GM21367 (cell line): ENCODE data around the gene EDA.

ENCODE experiments used
- ATAC-seq: cut with Tn5 transposase; IDR thresholded peaks from one replicate; pipeline ENCODE4 v1.9.1; 2021; ENCODE audit not compliant: unreplicated experiment

The EDA gene

DNA sequence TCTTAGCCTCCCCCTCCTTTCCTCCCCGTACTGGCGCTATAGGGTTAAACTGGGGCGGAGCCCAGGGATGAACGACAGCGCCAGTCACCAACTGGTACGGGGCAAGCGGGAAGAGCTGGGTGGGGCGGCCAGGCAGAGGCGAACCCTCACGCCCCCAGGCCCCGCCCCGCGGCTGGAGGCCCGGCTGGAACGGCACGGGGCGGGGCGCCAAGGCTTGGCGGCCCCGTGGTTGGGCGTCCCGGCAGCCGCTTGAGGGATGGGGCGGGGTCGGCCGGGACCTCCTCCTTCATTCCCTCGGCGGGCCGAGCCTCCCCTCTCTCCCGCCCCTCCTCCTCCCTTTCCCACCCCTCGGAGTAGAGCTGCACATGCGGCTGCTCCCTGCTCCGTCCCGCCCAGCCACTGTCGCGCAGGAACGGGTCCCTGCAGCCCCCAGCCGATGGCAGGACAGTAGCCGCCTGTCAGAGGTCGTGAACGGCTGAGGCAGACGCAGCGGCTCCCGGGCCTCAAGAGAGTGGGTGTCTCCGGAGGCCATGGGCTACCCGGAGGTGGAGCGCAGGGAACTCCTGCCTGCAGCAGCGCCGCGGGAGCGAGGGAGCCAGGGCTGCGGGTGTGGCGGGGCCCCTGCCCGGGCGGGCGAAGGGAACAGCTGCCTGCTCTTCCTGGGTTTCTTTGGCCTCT is at the start of gene EDA:
Gene EDA, plus strand, starts transcription at position 335 of the 678 bp plus-strand sequence.
- peak; percentile 90 for ATAC-seq

DNA sequence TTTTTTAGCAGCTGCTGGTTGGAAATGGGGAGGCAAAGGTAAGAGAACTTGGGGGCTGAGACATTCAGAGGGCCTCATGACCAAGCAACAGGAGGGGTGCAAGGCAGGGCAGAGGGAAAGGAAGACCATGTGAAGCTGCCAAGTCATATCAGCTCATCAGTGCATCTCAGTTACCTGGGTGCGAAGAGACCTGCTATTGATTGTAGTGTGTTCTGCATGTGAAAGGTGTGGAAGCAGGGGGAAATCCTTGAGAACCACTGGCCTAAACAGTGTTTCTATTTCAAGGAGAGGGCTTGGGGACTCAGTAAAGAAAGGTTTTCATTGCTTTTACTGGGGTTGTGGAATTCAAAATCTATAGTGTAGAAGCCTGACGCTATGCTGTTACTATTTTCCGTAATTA is 47.1 kb upstream of the EDA start:
- ATAC-seq: no peak

GRCh38 chrX:69597399-69597798 is 18.5 kb upstream of the EDA start:
- ATAC-seq: no peak

DNA sequence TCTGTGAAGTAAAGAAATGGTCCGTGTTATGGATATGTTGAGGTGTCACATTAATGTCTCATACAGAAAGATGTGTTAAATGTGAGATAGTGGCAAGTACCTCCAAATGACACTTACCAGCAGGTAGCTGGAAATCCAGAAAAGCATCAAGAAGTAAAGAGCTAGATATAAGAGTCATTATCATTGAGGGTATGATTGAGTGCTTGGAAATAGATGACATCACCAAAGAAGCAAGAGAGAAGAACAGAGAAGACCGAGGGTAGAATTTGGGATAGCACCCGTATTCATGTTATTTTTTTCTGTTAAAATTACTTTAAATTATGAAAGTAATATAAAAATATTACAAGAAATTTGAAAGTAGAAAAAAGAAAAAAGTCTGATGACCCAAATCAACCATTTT is 15.7 kb upstream of the EDA start:
- no peak for ATAC-seq

DNA sequence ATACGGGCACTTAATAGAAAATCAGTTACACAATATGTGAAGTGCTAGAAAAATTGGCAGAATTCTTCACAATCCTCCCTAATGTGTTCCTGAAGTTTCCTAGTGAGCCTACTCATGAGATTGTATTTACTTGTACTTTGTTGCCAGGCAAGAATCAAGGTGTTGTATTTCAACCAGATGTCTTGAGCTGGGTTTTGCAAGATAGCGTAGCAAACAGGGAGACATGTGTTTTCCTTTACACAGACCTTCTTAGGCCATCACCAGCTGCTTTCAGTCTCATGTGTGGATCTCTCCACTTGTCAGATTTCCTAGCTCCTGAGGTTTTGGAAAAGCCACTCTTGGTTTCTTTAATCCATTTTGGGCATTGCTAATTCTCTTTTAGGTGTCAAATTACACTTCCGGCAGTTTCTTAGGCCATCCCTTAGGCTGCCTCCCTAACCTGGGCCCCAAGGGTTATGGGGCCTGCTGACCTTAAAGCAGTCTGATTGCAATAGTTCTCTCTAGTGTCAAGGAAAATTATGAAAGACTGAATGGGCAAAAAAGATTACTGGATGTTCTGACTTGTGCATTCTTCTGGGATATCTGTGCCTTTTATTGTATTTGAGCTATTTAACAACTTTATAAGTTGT is 12.2 kb upstream of the EDA start:
- no peak for ATAC-seq

- no peak for ATAC-seq
Observed at GRCh38 chrX:69605521-69605920, 10.4 kb upstream of the EDA start.

DNA sequence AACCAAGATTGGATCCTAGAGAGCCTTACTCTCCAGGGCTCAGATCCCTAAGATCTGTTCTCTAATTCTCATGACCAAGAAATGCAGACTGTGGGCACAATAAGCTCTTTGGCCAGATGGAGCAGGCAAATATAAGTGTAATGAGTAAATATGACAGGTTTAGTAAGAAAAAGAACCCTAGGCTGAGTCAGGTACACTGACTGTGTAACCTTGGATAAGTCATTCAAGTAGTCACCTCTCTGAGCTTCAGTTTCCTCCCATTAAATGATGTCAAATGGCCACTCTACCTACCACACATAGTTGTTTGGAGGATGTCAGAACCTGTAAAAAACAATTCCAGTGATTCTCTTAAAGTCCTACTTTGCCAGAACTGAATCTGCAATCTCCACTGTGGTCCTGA is 8.3 kb upstream of the EDA start:
- no peak for ATAC-seq

GRCh38 chrX:69613946-69614345 is 2.0 kb upstream of the EDA start:
- ATAC-seq: no peak

- no peak for ATAC-seq
Observed at GRCh38 chrX:69614886-69615285, 1.0 kb upstream of the EDA start.

- ATAC-seq: no peak
Observed at GRCh38 chrX:69615342-69615741, 571 bp upstream of the EDA start.

DNA sequence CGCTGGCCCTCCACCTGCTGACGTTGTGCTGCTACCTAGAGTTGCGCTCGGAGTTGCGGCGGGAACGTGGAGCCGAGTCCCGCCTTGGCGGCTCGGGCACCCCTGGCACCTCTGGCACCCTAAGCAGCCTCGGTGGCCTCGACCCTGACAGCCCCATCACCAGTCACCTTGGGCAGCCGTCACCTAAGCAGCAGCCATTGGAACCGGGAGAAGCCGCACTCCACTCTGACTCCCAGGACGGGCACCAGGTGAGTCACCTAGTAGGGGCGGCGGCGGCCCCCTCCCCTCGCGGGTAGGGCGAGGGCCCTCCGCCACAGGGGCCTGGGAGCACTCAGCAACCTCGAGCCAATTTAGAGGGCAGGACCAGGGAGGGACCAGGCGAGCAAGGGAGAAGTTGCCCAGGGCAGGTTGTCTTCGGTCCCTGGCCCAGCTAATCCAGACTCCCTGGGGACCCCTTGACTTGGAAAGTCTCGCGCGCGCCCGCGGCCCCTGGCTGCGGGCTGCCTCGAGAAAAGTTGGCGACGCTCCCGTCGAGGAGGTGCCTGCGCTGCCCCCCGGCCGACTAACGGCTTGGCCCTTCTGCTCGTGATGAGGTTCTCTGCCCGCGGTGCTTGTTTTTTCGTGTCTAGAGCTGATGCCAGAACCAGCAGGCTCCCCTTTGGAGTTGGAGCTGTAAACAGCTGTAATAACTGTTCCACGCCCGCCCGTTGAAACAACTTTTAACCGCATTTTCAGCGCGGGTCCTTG is 717 bp downstream of the EDA start:
- ATAC-seq: no peak

DNA sequence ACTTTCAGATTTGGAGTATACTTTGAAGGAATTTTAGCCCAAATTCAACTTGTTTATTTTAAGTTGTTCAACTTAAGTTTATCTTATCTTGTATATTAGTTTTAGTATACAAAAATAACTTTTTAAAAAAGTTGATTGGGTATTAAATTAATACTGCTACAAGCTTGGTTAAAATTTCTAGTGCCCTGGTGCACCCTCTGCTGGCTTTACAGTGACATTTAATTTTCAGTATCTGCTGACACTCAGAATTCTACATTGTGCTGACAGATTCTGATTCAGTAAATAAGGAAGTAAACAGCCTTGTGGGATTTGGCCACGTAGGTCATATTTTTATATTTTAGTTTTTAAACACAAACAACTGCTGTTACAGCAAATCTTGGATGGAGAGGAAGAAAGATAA is 2.9 kb downstream of the EDA start:
- no peak for ATAC-seq

- no peak for ATAC-seq
Observed at GRCh38 chrX:69626129-69626528, 10.2 kb downstream of the EDA start.

- no peak for ATAC-seq
Observed at GRCh38 chrX:69627744-69628143, 11.8 kb downstream of the EDA start.

GRCh38 chrX:69630147-69630546 is 14.2 kb downstream of the EDA start:
- no peak for ATAC-seq

GRCh38 chrX:69664693-69665092 is 48.8 kb downstream of the EDA start:
- ATAC-seq: no peak

GRCh38 chrX:69670001-69670555 is 54.2 kb downstream of the EDA start:
- no peak for ATAC-seq

- no peak for ATAC-seq
Observed at GRCh38 chrX:69674891-69675290, 59.0 kb downstream of the EDA start.

- no peak for ATAC-seq
Observed at GRCh38 chrX:69705818-69706217, 89.9 kb downstream of the EDA start.

DNA sequence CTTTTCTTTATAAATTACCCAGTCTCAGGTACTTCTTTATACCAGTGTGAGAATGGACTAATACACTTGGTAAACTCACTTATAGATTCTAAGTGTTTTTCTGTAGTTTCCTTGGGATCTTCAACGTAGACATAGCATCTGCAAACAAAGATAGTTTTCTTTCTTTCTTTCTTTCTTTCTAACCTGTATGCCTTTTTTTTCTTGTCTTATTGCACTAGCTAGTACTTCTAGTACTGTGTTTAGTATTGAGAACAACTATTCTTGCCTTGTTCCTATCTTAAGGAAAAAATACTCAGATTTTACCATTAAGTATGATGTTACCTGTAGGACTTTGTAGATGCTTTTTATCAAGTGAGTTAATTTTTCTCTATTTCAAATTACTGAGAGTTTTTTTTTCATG is 102.2 kb downstream of the EDA start:
- ATAC-seq: no peak

DNA sequence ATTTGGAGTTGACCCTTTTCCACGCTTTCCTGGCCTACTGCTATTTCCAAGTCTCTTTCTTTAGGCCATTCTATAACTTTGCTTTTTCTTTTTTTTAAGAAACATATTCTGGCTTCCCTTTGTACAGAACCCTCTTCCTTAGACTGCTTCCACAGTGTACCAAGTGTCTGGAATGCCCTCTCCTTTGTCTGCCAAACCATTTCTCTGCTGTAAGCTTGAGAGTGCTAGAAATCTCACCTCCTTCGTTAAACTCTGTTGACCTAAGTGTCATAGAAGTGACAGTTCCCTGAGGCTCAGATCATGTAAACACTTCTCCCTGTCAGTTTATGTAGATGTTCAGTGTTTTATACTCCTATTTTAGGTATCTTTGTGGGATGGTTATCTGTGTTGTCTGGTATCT is 108.4 kb downstream of the EDA start:
- no peak for ATAC-seq

DNA sequence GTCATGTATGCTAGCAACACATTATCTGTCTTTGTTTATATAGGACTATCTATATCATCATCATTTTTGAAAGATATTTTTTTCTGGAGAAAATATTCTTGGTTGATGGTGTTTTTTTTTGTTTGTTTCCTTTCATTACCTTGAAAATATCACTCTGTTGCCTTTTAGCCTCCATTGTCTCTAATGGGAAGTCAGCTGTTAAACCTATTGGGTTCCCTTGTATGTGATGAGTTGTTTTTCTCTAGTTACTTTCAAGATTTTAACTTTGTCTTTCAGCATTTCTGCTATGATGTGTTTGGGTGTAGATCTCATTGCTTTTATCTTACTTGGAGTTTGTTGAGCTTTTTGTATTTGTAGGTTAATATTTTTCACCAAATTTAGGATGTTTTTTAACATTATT is 124.4 kb downstream of the EDA start:
- no peak for ATAC-seq
